ENCODE data around the gene LGI4.

DNA sequence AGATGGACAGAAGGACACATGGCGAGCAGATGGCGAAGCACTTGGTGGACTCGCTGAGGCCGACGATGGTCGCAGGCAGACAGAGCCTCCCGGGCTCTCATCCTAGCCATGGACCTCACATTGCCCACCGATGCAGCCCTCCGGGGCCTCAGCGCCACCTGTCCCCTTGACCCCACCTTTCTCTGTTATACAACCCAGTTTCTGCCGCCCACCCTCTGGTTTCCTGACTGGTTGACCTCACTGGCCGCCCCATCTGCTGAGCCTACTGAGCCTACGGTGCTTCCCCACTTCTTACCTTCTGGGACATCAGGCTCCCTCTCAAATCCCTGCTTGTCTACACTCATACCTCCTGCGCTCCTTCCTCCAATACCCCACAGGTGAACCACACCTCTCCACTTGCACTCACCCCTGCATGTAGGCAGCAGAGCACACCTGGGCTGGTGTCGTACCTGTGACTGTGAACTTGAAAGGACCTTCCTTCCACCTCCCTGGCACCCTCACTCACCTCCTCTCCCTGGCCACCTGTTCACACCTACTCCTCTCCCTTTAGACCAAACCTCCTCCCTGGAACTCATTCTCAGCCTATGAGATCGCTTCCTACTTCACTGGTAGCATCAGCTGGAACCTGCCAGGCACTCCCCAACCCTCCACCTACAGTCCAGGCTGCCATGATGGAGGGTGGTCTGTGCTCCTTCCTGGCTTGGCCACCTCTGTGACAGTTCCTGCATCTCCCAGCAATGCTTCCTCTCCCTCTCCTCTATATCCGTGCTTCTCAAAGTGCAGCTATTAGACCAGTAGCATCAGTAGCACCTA lies 57.2 kb downstream of the LGI4 start:
- TF ChIP-seq, protein P1, sequence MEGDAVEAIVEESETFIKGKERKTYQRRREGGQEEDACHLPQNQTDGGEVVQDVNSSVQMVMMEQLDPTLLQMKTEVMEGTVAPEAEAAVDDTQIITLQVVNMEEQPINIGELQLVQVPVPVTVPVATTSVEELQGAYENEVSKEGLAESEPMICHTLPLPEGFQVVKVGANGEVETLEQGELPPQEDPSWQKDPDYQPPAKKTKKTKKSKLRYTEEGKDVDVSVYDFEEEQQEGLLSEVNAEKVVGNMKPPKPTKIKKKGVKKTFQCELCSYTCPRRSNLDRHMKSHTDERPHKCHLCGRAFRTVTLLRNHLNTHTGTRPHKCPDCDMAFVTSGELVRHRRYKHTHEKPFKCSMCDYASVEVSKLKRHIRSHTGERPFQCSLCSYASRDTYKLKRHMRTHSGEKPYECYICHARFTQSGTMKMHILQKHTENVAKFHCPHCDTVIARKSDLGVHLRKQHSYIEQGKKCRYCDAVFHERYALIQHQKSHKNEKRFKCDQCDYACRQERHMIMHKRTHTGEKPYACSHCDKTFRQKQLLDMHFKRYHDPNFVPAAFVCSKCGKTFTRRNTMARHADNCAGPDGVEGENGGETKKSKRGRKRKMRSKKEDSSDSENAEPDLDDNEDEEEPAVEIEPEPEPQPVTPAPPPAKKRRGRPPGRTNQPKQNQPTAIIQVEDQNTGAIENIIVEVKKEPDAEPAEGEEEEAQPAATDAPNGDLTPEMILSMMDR (IDR thresholded peaks at IDR 0.05), result no peak
- no peak for TF ChIP-seq POLR2AphosphoS5 (IDR thresholded peaks at IDR 0.05)
- TF ChIP-seq POLR2A (IDR thresholded peaks at IDR 0.05), result no peak
